Natural killer cell (primary cell): ENCODE results near the gene PKMYT1. TPM values are rescaled to one million over a fixed set of nuclear protein-coding genes. Genes with fewer than 3 reads are reported as not detected.

Experiments used
- ATAC-seq, 3 donors: fragments of 150-1000 bp in 2 of 3; fragments of 200-7000 bp in 1 of 3; cut with Tn5 transposase; 1 replicate in 1 of 3; 2 replicates in 2 of 3; pipeline ENCODE4 v1.10.0; 2021; ENCODE audit warnings: mild to moderate bottlenecking in 2 of 3, moderate library complexity in 2 of 3
- DNase-seq, 2 donors: peaks; one replicate each; pipeline versions ENCODE4 v3.0.0 to v3.0.0-alpha.2; 2013 to 2021; ENCODE audit warnings: mixed read lengths in 1 of 2
- H3K27ac ChIP-seq: one replicate; pipeline ENCODE4 v1.5.1; 2013; ENCODE audit warnings: mild to moderate bottlenecking, low read length
- H3K27me3 ChIP-seq: one replicate; pipeline ENCODE4 v1.6.1; 2013; ENCODE audit warnings: low read length; ENCODE audit not compliant: control insufficient read depth, insufficient read depth
- H3K36me3 ChIP-seq: one replicate; pipeline ENCODE4 v1.6.1; 2013; ENCODE audit warnings: low read length; ENCODE audit not compliant: control insufficient read depth, insufficient read depth
- H3K4me1 ChIP-seq: one replicate; pipeline ENCODE4 v1.6.1; 2013; ENCODE audit warnings: low read length; ENCODE audit not compliant: control insufficient read depth, insufficient read depth
- H3K4me3 ChIP-seq: one replicate; pipeline ENCODE4 v1.5.1; 2013; ENCODE audit warnings: low read length
- H3K9me3 ChIP-seq: one replicate; pipeline ENCODE4 v1.6.1; 2013; ENCODE audit warnings: low read length; ENCODE audit not compliant: control insufficient read depth, insufficient read depth
- H3K27ac Mint-ChIP-seq, 2 donors: one replicate each; pipeline ENCODE4 v1.8.0; 2022; ENCODE audit warnings: mild to moderate bottlenecking in 2 of 2, mixed read lengths in 2 of 2, moderate library complexity in 1 of 2
- H3K27me3 Mint-ChIP-seq, 2 donors: one replicate each; pipeline ENCODE4 v1.8.0; 2022; ENCODE audit warnings: low read depth in 2 of 2, mixed read lengths in 2 of 2
- H3K36me3 Mint-ChIP-seq: one replicate; pipeline ENCODE4 v1.8.0; 2022; ENCODE audit warnings: mixed read lengths
- H3K4me1 Mint-ChIP-seq, 2 donors: one replicate each; pipeline ENCODE4 v1.8.0; 2022; ENCODE audit warnings: mixed read lengths in 2 of 2
- H3K4me3 Mint-ChIP-seq: one replicate; pipeline ENCODE4 v1.8.0; 2022; ENCODE audit warnings: mild to moderate bottlenecking, moderate library complexity, mixed read lengths
- H3K9me3 Mint-ChIP-seq, 2 donors: one replicate each; pipeline ENCODE4 v1.8.0; 2022; ENCODE audit warnings: mixed read lengths in 2 of 2
- WGBS: methylation state at CpG from one replicate; pipeline ENCODE4 v1.1.7; 2013; ENCODE audit warnings: missing lambda C conversion rate; ENCODE audit not compliant: insufficient coverage; 5-methylcytosine and 5-hydroxymethylcytosine counted together
- intact Hi-C: fragments of 100-400 bp; cut with micrococcal nuclease; formaldehyde crosslinking; loops from one replicate; pipeline ENCODE4 v1.14.2; 2022
- total RNA-seq, 4 donors: library from RNA; stranded (reverse); fragments of 120-200 nt in 1 of 4; gene quantifications; one replicate each; pipeline versions ENCODE4 v1.2.3 to v1.2.4, GENCODE V29; 2013 to 2022
- TF ChIP-seq, protein P1 (sequence below): fragments of 200-600 bp; IDR thresholded peaks from one replicate; pipeline ENCODE4 v1.8.0; 2022; ENCODE audit warnings: antibody characterized with exemption

Gene PKMYT1
- total RNA-seq, 3 donors from 2014 or later (not counting 1 experiment from before 2014, with no cell fraction given): 2.6 to 5.9 (median 3.5) TPM

DNA sequence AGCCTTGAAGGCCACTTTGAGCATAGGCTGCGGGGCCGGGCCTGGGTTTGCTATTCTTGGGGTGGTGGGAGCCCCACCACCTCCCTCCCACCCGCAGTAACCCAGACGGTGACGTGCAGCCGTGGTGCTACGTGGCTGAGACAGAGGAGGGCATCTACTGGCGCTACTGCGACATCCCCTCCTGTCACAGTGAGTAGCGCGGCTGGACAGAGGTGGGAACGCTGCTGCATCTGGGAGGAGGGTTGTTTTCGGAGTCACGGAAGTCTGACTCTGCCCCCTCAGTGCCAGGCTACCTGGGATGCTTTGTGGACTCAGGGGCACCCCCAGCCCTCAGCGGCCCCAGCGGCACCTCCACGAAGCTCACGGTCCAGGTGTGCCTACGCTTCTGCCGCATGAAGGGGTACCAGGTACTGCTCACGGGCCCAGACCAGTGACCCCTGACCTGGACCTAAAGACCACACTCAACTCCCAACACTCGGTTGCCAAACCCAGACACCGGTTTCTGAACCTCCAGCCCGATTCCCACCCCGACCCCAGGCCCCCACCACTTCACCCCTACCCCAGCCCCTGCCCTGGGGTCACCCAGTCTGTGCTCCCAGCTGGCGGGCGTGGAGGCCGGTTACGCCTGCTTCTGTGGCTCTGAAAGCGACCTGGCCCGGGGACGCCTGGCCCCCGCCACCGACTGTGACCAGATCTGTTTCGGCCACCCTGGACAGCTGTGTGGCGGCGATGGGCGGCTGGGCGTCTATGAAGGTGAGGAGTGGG, 14.0 kb downstream of the PKMYT1 start:
- Histone ChIP-seq H3K36me3 (no peaks in the 10 kb centered on the region), H3K9me3 (no peaks in the 10 kb centered on the region), H3K4me3 (no peak overlapping the region), H3K4me1 (peaks cover 72% of the 10 kb centered on the region), H3K27ac (no peak overlapping the region), H3K27me3 (peaks cover 58% of the 10 kb centered on the region)
- ATAC-seq (no peak), DNase-seq (no peak)
- Mint-ChIP-seq H3K4me1 (peaks cover 10 to 39% of the 10 kb centered on the region in 2 donors), H3K27me3 (peaks cover 10 to 17% of the 10 kb centered on the region in 2 donors), H3K4me3 (peak overlapping the region; percentile 49), H3K9me3 (no peaks in the 10 kb centered on the region), H3K27ac (no peak overlapping the region), H3K36me3 (no peaks in the 10 kb centered on the region)
- WGBS: 63% methylated on average over 38 of the region's 39 CpGs
- intact Hi-C loops: no loop called here
- TF ChIP-seq, protein P1, sequence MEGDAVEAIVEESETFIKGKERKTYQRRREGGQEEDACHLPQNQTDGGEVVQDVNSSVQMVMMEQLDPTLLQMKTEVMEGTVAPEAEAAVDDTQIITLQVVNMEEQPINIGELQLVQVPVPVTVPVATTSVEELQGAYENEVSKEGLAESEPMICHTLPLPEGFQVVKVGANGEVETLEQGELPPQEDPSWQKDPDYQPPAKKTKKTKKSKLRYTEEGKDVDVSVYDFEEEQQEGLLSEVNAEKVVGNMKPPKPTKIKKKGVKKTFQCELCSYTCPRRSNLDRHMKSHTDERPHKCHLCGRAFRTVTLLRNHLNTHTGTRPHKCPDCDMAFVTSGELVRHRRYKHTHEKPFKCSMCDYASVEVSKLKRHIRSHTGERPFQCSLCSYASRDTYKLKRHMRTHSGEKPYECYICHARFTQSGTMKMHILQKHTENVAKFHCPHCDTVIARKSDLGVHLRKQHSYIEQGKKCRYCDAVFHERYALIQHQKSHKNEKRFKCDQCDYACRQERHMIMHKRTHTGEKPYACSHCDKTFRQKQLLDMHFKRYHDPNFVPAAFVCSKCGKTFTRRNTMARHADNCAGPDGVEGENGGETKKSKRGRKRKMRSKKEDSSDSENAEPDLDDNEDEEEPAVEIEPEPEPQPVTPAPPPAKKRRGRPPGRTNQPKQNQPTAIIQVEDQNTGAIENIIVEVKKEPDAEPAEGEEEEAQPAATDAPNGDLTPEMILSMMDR: no peak

DNA sequence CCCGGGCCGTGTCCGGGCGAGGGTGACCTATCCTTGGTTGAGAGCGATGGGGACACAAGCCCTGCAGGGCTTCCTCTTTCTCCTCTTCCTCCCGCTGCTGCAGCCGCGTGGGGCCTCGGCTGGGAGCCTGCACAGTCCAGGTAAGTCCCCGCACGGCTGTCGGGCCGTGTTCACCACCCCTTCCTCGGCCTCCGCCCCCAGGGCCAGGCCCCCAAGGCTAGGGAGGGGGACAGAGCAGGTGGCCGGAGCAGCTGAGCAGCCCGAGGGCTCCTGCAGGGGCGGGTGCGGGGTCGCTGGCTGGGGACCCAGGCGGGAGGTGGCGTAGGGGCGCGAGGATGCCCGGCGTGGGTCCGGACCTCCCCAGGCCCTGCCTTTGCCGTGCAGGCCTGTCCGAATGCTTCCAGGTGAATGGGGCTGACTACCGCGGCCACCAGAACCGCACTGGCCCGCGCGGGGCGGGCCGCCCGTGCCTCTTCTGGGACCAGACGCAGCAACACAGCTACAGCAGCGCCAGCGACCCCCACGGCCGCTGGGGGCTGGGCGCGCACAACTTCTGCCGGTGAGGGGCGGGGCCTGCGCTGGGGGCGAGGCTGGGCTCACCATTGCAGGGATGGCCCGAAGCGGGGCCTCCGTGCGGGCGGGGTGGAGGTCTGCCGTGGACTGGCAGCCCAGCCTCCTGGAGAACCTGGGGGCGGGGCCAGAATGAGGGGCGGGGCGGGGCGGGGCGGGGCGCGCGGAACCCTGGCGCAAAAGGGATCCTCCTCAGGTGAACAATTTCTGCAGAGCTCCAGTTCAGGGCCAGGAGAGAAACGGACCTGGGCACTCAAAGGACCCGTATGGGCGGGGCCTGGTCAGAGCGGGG, 15.5 kb downstream of the PKMYT1 start:
- WGBS: under 1% methylated on average over 68 of the region's 68 CpGs
- ATAC-seq (peak in 2 of 3 donors; percentile 11 to 17), DNase-seq (peak; percentile 41 to 70)
- intact Hi-C loops: no loop called here
- no peak overlapping the region for H3K27ac Mint-ChIP-seq
- H3K4me3 Mint-ChIP-seq: peak overlapping the region; percentile 49
- TF ChIP-seq, protein P1: no peak
- Histone ChIP-seq H3K4me1 (peaks cover 58% of the 10 kb centered on the region), H3K27me3 (peaks cover 58% of the 10 kb centered on the region), H3K4me3 (peak overlapping the region; percentile 3), H3K27ac (no peak overlapping the region), H3K9me3 (no peaks in the 10 kb centered on the region), H3K36me3 (no peaks in the 10 kb centered on the region)
- H3K4me1 Mint-ChIP-seq: peaks cover 10 to 33% of the 10 kb centered on the region in 2 donors
- peaks cover 10 to 20% of the 10 kb centered on the region in 2 donors for H3K27me3 Mint-ChIP-seq
- H3K9me3 Mint-ChIP-seq: no peaks in the 10 kb centered on the region
- no peaks in the 10 kb centered on the region for H3K36me3 Mint-ChIP-seq

DNA sequence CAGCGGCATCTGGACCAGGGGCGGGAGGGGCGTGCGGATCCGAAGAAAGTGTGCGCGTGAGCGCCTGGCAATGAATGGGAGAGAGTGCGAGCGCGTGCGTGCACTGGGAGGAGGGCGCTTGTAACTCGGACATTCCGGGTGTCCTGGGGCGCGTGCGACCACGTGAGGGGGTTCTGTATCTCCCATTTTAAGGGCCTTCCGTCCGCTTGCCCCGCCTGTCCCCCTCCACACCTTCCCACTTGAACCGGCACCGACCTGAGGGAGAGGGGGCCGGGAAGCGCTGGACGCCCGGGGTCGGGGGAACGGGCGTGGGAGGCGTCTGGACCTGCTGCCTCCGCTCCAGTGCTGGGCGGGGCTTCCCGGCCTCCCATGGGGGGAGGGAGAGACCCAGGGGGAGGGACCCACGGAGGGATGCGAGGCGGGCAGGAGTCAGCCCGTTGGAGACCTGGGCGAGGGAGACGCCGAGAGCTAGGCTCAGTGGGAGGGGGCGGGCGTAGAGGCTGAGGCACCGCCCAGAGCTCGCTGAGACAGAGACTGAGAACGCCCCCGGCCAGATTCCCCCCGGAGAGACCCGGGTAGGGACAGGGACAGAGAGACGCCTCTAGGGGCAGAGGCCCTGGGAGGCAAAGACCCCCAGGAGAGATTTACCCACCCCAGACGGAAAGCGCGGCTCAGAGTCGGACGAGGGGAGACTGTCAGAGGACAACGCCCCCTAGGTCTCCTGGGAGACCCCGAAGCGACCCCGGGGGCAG, 16.3 kb downstream of the PKMYT1 start, which contains the start of gene KREMEN2:
Gene KREMEN2 (plus strand): TSS at position 553 of the 752 bp plus-strand sequence. CDS start 246 bp downstream, outside the sequence.
- Histone ChIP-seq H3K27me3 (peaks cover 58% of the 10 kb centered on the region), H3K4me3 (peak within 1 kb of the TSS; percentile 3), H3K27ac (no peak within 1 kb of the TSS), H3K4me1 (peaks cover 55% of the 10 kb centered on the region), H3K9me3 (no peaks in the 10 kb centered on the region), H3K36me3 (no peaks in the 10 kb centered on the region)
- Mint-ChIP-seq H3K27ac (no peak within 1 kb of the TSS), H3K9me3 (no peaks in the 10 kb centered on the region), H3K4me1 (peaks cover 10 to 33% of the 10 kb centered on the region in 2 donors), H3K4me3 (peak within 1 kb of the TSS; percentile 74), H3K36me3 (no peaks in the 10 kb centered on the region), H3K27me3 (peaks cover 10 to 20% of the 10 kb centered on the region in 2 donors)
- under 1% methylated on average over 59 of the region's 60 CpGs for WGBS
- TF ChIP-seq, protein P1: no peak
- ATAC-seq (no peak), DNase-seq (peak in 1 of 2 donors; percentile 59)
- intact Hi-C loops: no loop called here
